Measurements from ENCODE around the gene STK32B. TPM values are rescaled to one million over a fixed set of nuclear protein-coding genes. Genes with fewer than 3 reads are reported as not detected.

The STK32B gene
- polyA plus RNA-seq, 1 of the 3 experiments (the other 2 are of a cell fraction), result 0.20 TPM

GRCh38 chr4:5082376-5082775, 31.1 kb downstream of the STK32B start:
- Histone ChIP-seq H3K4me1 (ENCODE audit: control insufficient read depth in 1 of 2, insufficient read depth in 2 of 2, low read depth in 1 of 2, low read length in 1 of 2) (no peaks in the 10 kb centered on the region), H3K4me3 (ENCODE audit: low read depth in 2 of 2, low read length in 1 of 2) (no peak overlapping the region), H3K36me3 (replicated peaks in 1 of 2; ENCODE audit: control insufficient read depth in 1 of 2, insufficient read depth in 2 of 2, low read length in 1 of 2) (no peaks in the 10 kb centered on the region), H3K4me2 (no peak overlapping the region), H3K27me3 (ENCODE audit: insufficient read depth) (no peaks in the 10 kb centered on the region), H3K79me2 (ENCODE audit: insufficient read depth) (no peaks in the 10 kb centered on the region), H3K9me2 (no peaks in the 10 kb centered on the region), H3K9me3 (no peaks in the 10 kb centered on the region; the same call in 1 of the 2 replicates), H3K27ac (ENCODE audit: low read depth in 2 of 2, low read length in 1 of 2) (no peak overlapping the region), H2AFZ (ENCODE audit: low read depth) (no peak overlapping the region), H3F3A (replicated peaks; ENCODE audit: insufficient read depth) (no peaks in the 10 kb centered on the region), H4K20me1 (ENCODE audit: insufficient read depth) (no peaks in the 10 kb centered on the region), H3K9ac (no peak overlapping the region)
- DNase-seq, result no peak
- POLR2A ChIA-PET, result no interaction called here
- TF ChIP-seq FOXJ3 (CRISPR knock-in tag; IDR thresholded peaks at IDR 0.05) (no peak), MAX (IDR thresholded peaks at IDR 0.05; ENCODE audit: low read depth) (no peak), USF2 (IDR thresholded peaks at IDR 0.05; ENCODE audit: borderline replicate concordance, low read depth, low read length) (no peak), MXI1 (IDR thresholded peaks at IDR 0.05; ENCODE audit: low read depth, low read length) (no peak)
- CTCF ChIA-PET, result no interaction called here
- 7% methylated on average over 2 of the region's 2 CpGs for WGBS (ENCODE audit: low lambda C conversion rate)

GRCh38 chr4:5084911-5085475, 33.7 kb downstream of the STK32B start:
- Histone ChIP-seq H3K79me2 (ENCODE audit: insufficient read depth) (no peaks in the 10 kb centered on the region), H3K9ac (no peak overlapping the region), H2AFZ (ENCODE audit: low read depth) (no peak overlapping the region), H3K9me3 (no peaks in the 10 kb centered on the region; the same call in 1 of the 2 replicates), H3K4me3 (ENCODE audit: low read depth in 2 of 2, low read length in 1 of 2) (no peak overlapping the region), H4K20me1 (ENCODE audit: insufficient read depth) (no peaks in the 10 kb centered on the region), H3K27ac (ENCODE audit: low read depth in 2 of 2, low read length in 1 of 2) (no peak overlapping the region), H3K36me3 (replicated peaks in 1 of 2; ENCODE audit: control insufficient read depth in 1 of 2, insufficient read depth in 2 of 2, low read length in 1 of 2) (no peaks in the 10 kb centered on the region), H3K4me1 (ENCODE audit: control insufficient read depth in 1 of 2, insufficient read depth in 2 of 2, low read depth in 1 of 2, low read length in 1 of 2) (no peaks in the 10 kb centered on the region), H3K4me2 (no peak overlapping the region), H3K9me2 (no peaks in the 10 kb centered on the region), H3K27me3 (ENCODE audit: insufficient read depth) (no peaks in the 10 kb centered on the region), H3F3A (replicated peaks; ENCODE audit: insufficient read depth) (no peaks in the 10 kb centered on the region)
- DNase-seq, result no peak
- TF ChIP-seq USF1 (IDR thresholded peaks at IDR 0.05; ENCODE audit: borderline replicate concordance, low read depth) (no peak), MAX (IDR thresholded peaks at IDR 0.05; ENCODE audit: low read depth) (no peak), TEAD4 (IDR thresholded peaks at IDR 0.05; ENCODE audit: borderline replicate concordance, insufficient read depth) (no peak), FOSL2 (IDR thresholded peaks at IDR 0.05; ENCODE audit: borderline replicate concordance, low read depth) (no peak), GABPA (IDR thresholded peaks at IDR 0.05; ENCODE audit: low read depth) (no peak), NFIC (IDR thresholded peaks at IDR 0.05; ENCODE audit: borderline replicate concordance) (no peak), YY1 (IDR thresholded peaks at IDR 0.05; ENCODE audit: low read depth) (no peak), CHD2 (IDR thresholded peaks at IDR 0.05; ENCODE audit: low read length, partially characterized antibody) (no peak), TCF12 (IDR thresholded peaks at IDR 0.05) (no peak), JUND (IDR thresholded peaks at IDR 0.05) (no peak), RFX5 (IDR thresholded peaks at IDR 0.05; ENCODE audit: low read length) (no peak), FOXM1 (IDR thresholded peaks at IDR 0.05; ENCODE audit: low read depth) (no peak), MEF2A (IDR thresholded peaks at IDR 0.05; ENCODE audit: borderline replicate concordance, low read depth) (no peak)
- WGBS (ENCODE audit: low lambda C conversion rate), result 6% methylated on average over 3 of the region's 3 CpGs
- ChIA-PET POLR2A (no interaction called here), CTCF (no interaction called here)

Data from SK-N-SH (cell line).